ENCODE results near the gene ZBTB25.

- TF ChIP-seq CTCF (IDR thresholded peaks at IDR 0.05) (peak in 4 of 6 experiments; percentile 16 to 45 (median 35)), EP300 (IDR thresholded peaks at IDR 0.05) (no peak), POLR2AphosphoS5 (IDR thresholded peaks at IDR 0.05) (no peak), POLR2A (IDR thresholded peaks at IDR 0.05) (no peak)
Measured at GRCh38 chr14:64478634-64479250, 24.9 kb downstream of the ZBTB25 start.

Data from upper lobe of left lung (tissue), 4 donors.